ENCODE results near the gene ADRA2C. TPM values are rescaled to one million over a fixed set of nuclear protein-coding genes. Genes with fewer than 3 reads are reported as not detected.

Gene ADRA2C
- polyA plus RNA-seq, 1 donor = 2.1 TPM

DNA sequence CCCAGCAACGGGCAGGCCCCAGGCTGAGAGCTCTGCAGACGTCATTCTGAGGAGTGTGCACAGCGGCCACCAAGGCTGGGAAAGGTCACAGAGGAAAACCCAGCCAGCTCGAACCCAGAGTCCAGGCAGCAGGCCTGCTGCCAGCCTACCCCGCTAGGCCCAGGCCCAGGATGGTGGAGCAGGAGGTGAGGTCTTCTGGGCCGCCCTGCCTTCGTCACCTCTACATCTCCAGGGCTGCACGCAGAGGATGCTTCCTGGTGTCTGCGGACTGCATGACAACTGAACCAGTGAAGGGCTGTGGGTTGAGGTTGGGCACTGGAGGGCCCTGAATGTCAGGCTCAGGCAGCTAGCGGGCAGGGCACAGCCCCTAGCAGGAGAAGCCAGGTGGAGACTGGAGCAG is 5.8 kb upstream of the ADRA2C start:
- no peak for DNase-seq (ENCODE audit: low read depth)

DNA sequence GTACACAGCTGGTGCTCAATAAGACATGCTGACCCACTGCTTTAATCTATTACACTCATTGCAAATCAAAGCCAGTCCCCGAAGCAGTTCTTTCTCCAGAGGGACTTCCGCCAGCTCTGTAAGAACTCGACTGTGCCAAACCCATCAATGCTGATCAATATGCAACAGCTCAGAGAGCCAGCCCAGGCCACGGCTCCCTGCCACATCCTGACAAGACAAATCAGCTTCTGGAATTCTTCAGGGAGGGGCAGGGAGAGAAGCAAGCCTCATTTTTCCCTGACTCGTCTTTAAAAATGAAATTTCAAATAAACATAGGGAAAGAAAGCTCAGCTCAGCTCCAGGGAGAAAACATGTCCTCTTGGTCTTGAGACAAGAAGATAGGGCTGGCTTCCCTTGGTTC is 5.3 kb upstream of the ADRA2C start:
- no peak for DNase-seq (ENCODE audit: low read depth)

DNA sequence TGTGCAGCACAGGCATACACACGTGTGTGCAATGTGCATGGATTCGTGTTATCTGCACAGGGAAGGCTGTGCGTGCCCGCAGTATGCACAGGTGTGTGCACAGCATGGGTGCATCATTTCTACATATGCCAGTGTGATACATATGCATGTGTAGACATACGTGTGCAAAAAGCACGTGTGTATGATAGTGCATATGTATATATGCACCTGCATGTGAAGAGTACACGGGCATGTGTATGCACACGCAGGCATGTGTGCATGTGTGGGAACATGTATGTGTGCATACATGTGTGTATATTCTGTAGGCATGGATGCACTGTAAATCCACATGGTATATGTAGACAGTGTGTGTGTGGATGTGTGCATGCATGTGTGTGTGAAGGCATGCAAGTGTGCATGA is 3.9 kb upstream of the ADRA2C start:
- no peak for DNase-seq (ENCODE audit: low read depth)

DNA sequence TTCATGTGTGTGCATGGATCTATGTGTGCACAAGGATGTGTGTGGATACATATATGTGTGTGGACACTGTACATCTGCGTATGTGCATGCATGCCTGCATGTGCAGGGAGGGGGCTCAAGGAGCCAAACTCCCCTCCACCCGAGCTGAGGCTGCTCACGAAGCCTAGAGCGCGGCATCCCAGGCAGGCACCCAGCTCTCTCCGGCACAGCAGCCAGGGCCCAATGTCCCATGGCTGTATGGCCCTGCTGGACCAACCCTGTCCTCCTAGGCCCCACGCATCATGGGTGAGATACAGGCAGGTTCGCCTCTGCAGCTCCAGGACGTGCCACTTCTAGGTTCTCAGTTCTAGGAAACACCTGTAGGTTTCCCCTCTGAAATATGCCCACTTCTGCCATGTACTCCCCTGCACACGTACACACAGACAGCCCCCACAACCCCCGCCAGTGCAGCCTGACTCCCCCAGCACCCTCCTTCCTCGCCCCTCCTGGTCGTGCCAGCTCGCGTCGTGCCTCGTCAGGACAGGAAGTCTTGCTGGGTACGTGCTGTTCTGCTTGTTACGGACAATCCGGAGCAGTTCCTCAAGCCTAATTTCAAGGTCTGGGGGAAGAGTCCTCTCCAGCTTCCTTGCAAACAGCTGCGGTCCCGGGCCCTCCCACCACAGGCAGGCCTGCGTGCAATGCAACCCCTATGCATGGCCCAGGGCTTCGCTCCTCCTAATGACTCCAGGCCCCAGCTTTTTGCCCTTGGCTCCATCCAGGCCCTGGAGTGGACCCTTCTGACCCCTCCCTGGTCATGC is 3.2 kb upstream of the ADRA2C start:
- no peak for DNase-seq (ENCODE audit: low read depth)

DNA sequence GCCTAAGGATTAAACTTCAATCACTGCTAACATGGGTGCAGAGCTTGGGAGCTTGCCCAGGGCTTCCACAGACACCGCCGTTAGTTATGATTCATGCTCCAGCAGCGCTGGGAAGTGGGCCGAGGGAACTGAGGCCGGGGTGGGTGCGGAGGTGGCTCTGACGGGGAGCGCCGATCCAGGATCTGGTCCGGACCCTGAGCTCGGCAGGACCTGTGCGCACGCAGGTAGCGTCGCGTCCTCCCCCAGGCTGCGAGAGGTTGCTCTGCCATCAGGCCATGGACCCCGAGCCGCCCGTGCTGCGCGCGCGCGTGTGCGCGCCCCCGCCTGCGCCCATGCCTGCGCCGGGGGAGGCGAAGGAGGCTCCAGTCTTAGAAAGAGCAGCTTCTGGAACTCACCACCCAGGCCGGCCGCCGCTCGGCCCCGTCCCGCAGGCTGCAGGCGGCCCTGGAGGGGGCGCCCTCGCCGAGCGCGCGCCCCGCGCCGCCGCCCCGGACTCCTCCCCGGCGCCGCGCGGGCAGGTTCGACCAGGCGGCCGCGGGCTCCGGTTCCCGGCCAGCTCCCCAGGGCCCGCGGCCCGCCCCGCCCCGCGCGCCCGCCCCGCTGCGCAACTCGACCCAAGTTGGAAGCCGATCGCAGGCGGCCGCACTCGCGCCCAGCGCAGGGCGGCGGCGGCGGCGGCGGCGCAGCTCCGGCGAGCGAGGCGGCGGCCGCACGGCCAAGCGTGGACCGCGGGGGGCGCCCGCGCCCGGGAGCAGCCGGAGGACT is 732 bp upstream of the ADRA2C start:
- DNase-seq (ENCODE audit: low read depth) = no peak

DNA sequence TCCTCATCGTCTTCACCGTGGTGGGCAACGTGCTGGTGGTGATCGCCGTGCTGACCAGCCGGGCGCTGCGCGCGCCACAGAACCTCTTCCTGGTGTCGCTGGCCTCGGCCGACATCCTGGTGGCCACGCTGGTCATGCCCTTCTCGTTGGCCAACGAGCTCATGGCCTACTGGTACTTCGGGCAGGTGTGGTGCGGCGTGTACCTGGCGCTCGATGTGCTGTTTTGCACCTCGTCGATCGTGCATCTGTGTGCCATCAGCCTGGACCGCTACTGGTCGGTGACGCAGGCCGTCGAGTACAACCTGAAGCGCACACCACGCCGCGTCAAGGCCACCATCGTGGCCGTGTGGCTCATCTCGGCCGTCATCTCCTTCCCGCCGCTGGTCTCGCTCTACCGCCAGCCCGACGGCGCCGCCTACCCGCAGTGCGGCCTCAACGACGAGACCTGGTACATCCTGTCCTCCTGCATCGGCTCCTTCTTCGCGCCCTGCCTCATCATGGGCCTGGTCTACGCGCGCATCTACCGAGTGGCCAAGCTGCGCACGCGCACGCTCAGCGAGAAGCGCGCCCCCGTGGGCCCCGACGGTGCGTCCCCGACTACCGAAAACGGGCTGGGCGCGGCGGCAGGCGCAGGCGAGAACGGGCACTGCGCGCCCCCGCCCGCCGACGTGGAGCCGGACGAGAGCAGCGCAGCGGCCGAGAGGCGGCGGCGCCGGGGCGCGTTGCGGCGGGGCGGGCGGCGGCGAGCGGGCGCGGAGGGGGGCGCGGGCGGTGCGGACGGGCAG is 792 bp downstream of the ADRA2C start:
- DNase-seq (ENCODE audit: low read depth) = no peak

DNA sequence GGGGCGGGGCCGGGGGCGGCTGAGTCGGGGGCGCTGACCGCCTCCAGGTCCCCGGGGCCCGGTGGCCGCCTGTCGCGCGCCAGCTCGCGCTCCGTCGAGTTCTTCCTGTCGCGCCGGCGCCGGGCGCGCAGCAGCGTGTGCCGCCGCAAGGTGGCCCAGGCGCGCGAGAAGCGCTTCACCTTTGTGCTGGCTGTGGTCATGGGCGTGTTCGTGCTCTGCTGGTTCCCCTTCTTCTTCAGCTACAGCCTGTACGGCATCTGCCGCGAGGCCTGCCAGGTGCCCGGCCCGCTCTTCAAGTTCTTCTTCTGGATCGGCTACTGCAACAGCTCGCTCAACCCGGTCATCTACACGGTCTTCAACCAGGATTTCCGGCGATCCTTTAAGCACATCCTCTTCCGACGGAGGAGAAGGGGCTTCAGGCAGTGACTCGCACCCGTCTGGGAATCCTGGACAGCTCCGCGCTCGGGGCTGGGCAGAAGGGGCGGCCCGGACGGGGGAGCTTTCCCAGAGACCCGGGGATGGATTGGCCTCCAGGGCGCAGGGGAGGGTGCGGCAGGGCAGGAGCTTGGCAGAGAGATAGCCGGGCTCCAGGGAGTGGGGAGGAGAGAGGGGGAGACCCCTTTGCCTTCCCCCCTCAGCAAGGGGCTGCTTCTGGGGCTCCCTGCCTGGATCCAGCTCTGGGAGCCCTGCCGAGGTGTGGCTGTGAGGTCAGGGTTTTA is 1.5 kb downstream of the ADRA2C start:
- DNase-seq (ENCODE audit: low read depth) = no peak

DNA sequence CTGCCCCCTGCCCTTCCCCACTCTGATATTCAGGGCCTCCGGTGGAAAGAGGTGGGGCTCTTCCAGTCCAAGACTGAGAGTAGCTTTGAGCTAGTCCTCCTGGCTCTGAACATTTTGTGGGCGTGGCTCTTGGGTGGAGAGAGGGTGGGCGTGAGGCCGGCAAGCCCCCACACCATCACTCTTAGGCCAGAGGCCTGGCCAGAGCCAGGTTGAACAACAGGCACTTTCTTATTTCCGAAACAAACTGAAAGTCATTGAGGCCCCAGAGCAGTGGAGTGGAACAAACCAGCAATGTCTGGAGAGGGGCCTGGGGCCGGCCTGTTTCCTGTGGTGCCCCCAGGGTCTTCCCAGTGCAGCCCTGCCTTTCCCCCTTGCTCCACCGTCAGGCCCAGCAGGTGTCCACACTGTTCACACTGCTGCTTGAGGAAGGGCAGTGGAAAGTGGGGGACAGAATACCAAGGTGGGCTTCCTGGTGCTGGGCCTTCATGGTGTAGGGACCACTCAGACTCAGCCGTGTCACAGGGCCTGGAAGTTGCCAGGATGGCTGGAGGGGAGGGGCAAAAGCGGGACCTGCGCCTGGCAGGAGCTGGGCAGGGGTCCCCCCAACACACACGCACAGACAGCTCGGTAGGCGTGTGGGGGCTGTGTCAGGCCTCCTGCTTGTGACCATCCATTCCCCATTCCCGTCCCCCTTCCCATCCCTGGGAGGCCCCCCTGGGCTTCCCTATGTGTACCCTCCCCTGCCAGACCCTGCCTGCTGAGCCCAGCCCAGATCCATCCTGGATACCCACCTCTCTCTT is 2.9 kb downstream of the ADRA2C start:
- no peak for DNase-seq (ENCODE audit: low read depth)

DNA sequence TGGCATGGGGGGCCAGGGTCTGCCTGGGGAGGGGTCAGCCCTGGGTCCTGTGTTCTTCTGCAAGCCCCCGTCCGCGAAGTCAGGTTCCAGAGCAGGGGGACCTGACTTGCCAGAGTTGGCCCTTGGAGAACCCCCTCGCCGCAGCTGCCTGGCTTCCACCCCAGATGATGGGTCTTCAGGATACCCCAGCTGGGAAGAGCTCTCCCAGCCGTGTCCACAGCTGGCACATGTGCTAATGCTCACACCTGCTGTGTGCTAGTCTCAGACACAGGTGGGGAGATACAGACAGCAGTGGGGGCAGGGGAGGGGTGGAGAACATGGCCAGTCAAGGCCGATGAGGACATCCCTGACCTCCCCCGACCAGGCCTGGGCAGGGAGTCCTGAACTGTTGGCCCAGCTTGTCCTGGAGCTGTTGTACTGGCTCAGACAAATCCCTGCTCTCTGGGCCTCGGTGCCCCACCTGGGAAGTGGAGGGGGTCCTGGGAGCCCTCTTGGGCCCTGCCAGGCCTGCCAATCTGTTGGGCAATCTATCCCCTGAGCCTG is 3.5 kb downstream of the ADRA2C start:
- DNase-seq (ENCODE audit: low read depth) = no peak

DNA sequence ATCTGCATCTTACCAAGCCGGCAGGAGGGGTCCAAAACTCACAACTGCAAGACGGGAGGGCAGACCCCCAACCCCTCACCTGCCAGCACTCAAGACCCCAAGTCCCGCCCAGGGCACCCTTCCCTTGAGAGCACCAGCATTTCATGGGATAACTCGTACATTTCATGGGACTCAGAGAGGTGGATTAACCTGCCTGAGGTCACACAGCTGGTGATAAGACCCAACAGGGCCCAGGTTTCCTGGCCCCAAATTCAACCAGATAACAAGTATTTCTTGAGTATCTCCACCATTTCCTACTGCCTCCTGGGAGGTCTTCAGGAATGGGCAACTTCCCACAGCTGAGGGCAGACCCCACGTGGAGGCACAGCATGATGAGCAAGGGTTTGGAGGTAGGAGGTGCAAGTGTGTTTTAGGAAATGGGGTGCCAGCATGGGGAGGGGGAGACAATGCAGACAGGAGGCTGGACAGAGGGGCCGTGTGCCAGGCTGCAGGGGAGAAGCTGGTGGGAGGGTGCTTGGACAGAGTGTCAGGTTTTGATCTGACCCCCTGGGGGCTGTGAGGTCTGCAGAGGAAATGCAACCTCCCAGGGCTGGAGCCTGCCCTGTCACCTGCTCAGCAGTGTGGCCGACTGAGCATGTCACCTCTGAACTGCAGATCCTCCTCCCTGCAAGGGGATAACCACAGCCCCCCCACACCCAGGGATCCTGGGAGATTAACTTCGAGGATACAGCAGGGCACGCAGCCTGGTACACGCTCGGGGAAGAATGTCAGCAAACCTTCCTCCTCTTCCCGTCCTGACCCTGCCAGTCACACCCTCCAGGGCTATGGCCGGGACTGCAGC is 4.4 kb downstream of the ADRA2C start:
- DNase-seq (ENCODE audit: low read depth) = no peak

DNA sequence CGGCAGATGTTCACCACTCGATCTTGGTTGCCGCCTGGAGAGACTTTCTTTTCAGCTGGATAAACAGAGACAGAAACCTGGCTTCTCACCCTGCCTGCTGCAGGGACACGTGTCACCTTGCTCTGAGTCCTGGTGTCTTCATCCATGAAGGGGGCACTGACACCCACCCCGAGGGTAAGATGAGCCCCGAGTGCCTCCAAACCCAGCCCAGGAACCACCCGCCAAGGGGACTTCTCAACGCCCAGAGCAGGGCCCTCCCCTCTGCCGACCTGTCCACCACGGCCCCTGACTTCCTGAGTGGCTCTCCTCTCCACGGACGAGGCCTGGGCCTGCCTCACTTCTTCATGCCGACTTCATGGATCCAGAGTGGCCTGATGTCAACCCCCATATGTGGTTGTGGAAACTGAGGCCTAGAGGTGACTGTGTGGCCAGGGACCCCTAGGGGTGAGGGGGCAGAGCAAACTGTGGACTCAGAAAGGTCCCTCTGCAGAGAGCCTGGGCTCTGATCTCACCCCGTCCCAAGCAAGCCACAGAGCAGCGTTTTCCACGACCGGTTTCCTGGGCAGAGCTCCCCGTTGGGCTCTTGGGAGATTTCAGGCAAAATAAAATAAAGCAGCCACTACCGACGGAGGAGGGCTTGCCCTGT is 5.1 kb downstream of the ADRA2C start:
- no peak for DNase-seq (ENCODE audit: low read depth)

DNA sequence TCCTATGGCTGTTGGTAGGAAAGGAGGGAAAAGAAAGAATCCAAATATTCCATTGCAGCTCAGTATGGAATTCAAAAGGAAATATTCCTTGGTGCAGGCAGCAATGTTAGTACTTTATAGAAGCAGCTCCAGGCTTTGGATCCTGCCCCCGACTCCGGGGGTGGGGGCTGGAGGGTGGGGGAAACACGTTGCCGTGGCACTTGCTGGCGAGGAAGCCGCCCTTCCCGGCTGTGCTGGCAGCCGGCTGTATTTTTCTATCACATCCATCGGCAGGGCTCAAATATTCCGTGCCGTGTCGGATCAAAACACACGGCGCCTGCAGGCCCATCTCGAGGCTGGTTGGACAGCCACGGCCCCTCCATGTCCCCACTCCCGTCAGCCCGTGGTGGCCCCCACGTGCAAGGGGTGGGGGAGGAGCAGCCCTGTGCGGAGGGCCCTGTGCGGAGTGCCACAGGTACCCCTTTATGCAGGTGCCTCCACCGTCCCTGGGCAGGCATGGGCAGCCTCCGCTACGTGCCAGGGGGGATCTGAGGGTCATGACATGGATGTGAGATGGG is 5.8 kb downstream of the ADRA2C start:
- DNase-seq (ENCODE audit: low read depth) = no peak

DNA sequence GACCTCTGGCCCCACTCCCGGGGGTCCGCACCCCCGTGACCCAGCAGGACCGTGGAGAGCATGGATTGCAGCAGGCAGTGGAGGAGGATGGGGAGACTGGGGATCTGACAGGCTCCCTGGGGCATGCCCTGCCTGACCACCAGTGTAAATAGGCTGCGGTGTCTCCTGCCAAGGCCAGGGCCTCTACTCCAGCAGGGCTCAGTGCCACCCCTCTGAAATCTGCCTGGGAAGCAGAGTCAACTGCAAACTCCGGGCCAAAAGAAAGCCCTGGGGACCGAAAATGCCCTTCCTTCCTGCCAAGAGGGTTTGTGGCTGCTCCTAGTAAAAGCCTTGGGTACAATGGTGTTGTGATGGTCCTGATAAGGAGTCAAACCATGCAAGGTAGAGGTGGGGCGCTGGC is 6.4 kb downstream of the ADRA2C start:
- no peak for DNase-seq (ENCODE audit: low read depth)

DNA sequence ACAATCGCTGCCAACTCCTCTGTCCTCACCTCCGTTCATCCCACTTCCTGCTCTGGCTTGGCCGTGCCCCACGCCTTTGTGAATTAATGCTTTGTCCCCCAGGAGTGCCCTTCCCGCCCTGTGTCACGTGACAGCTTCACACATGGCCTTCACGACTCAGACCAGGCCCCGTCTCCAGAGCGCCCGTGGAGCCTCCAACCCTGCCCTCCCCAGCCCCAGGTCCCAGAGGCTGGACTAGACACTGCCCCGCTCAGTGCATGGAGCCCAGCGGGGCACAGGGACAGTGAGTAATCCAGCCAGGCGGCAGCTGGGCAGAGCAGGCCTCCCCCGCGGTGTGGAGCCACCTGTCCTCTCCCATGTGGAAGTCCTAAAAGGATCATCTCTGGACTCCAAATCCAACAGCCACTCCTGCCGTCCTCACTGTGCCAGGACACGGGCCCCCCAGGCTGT is 7.4 kb downstream of the ADRA2C start:
- no peak for DNase-seq (ENCODE audit: low read depth)

DNA sequence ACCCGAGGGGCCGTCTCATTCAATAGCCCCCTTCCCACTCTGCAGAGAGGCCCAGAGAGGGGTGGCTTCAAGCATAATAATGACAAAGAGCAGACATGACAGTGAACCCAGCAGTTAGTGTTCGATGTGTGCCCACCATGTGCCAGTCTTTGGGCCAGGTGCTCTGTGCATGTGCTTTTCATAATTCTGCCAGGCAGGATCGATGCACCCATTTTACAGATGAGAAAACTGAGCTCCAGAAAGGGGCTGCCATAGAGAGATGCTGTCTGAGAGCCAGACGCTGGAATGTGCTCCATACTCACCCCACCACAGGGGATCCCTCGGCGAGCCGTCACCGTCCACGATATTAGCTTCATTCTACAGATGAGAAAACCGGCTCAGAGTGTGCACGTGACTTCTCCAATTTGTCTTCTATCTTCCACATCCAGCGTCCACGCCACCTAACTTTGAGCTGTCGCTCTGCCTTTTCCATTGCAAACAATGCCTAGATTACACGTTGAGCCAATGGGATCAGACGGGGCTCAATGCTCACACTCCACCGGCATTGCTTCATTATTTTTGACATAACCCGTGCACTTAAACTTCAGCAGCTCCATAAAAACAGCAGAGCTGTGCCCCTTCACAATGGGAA is 8.2 kb downstream of the ADRA2C start:
- DNase-seq (ENCODE audit: low read depth) = no peak

DNA sequence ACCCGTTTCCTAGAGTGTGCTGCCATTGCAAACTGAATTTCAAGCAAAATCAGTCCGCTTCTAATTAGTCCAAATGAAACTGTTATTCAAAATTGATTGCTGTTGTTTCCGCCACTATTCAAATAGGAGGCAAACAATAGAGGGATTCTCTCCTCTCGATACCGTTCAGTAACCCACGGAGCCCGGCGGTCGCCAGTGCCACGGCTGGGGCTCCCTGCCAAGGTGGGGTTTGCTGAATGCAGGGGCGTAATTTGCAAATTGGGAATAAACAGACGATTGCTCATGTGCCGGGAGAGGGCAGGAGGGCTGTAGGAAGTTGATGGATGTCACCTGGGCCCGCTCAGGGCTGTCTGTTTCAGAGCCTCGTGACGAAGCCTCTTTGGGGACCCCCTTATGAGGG is 8.8 kb downstream of the ADRA2C start:
- no peak for DNase-seq (ENCODE audit: low read depth)

DNA sequence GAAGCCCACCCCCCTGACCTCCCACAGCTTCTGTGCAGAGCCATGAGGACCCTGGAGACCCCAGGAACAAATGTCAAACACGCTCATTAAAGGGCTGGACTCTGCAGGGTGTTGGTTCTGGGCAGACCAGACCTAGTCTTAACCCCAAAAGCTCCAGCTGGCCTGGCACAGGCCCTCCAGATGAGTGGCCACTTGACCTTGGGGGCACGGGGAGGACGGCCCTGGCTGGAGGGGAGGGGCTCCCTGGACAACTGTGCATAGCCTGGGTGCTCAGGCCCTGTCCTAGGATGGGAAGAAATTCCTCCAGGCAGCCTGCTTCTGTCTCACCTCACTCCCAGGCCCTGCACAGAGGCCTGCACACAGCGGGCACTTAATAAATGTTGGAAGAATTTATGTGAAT is 9.4 kb downstream of the ADRA2C start:
- DNase-seq (ENCODE audit: low read depth) = no peak

Measured in forelimb muscle (tissue), 1 donor.